NCI-H2171 (cell line): ENCODE results near the gene ERI2.
A peak's percentile ranks its signal among the peaks of the same experiment; 100 is the strongest.

Experiments
- DNase-seq: peaks from one replicate; lab custom pipeline; 2025; lab: John Stamatoyannopoulos, UW

The ERI2 gene

DNA sequence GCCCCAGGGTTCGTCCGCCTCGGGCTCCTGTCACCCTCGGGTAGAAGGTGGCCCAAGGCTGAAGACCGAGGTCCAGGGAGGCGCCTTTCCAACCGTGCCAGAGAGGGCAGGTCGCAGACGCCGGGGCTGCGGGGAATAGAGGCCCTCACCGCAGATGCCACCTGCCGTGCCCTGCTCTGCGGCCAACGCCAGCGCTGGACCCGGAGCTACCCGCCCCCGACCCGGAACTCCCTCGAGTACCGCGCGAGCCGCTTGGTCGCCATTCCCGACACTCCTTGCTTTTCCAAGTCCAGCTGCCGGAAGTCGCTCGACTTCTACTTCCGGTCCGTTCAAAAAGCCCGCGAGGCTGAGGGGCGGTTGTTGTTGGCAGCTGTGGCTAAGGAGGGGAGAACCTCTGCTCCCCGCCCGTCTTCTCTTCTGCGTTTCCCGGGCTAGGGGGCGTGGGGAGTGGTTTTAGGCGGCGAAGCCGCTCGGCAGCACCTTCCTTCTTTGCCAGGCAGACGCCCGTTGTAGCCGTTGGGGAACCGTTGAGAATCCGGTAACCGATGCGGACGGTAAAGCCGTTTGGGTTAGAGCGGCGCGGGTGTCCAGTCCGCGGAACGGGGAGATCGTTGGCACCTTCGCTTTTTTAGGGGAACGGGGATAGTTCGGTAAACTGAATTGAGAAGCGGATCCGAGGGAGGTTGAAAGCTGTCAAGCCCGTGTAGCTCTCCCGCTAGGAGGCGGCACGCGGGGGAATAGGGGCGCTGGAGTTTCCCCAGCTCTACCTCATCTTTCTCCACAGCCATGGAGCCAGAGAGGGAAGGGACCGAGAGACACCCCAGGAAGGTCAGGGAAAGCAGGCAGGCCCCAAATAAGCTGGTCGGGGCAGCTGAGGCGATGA, at the start of gene ERI2, which contains the start of gene REXO5:
TSS of gene ERI2 (minus strand) at position 305 of the 883 bp plus-strand sequence. CDS start at position 263, 42 bp downstream.
TSS of gene REXO5 (plus strand) at position 360 of the 883 bp plus-strand sequence. CDS start at position 787, 427 bp downstream.
- DNase-seq, result peak; percentile 91

GRCh38 chr16:20854963-20855362, 48.7 kb upstream of the ERI2 start:
- DNase-seq, result no peak

DNA sequence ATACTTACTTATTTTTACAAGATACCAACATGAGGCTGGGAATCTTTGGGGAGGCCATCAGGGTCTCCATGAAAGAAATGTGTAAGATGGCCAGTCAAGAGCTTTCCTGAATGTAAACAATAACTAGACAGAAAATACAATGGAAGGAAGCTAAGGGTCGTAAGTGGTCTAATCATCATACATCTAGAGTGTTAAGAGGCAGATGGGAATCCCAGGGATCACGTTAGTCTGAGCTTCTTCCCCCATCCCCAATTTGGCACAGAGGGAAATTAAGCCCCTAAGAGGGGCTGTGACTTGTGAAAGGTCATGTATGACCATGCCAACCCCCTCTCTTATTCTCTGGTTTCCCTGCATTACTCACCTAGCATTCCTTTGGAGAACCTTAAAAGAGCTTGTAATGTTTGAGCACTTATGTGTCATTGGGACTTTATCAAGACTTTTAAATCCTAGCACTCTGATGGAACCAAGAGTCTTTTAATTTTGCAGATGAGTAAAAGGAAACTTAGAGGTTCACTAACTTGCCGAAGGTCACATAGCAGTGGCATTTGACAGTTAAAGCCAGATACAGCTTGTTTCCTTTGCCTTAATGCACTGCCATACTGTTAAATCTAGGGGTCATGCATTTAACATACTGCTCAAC, 47.8 kb upstream of the ERI2 start:
- no peak for DNase-seq

- no peak for DNase-seq
Observed at GRCh38 chr16:20853143-20853542, 46.9 kb upstream of the ERI2 start.

GRCh38 chr16:20851601-20852000, 45.3 kb upstream of the ERI2 start:
- no peak for DNase-seq

GRCh38 chr16:20850981-20851380, 44.7 kb upstream of the ERI2 start:
- DNase-seq, result no peak

GRCh38 chr16:20849589-20850390, 43.5 kb upstream of the ERI2 start:
- peak; percentile 19 for DNase-seq

GRCh38 chr16:20847550-20847949, 41.3 kb upstream of the ERI2 start:
- no peak for DNase-seq

- no peak for DNase-seq
Observed at GRCh38 chr16:20846551-20846950, 40.3 kb upstream of the ERI2 start.

DNA sequence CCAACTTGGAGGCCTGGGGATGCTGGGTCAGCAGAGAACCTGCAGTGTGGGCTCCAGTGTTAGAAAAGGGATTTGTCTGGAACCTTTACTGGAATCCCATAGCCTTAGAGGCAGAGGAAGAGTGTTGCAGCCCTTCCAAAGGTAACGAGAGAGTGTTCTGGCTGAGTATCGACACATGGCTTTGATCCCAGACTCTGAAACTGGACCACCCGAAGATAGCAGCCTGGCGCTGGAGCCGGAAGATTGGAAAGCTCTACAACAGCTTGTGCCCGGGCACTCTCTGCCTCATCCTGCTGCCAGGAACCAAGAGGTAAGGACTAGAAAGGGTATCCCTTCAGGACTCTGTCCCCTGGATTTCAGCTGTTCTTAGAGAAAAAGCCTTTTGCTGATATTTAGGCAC, 39.8 kb upstream of the ERI2 start:
- DNase-seq, result no peak

- DNase-seq, result no peak
Observed at GRCh38 chr16:20844588-20844987, 38.3 kb upstream of the ERI2 start.

DNA sequence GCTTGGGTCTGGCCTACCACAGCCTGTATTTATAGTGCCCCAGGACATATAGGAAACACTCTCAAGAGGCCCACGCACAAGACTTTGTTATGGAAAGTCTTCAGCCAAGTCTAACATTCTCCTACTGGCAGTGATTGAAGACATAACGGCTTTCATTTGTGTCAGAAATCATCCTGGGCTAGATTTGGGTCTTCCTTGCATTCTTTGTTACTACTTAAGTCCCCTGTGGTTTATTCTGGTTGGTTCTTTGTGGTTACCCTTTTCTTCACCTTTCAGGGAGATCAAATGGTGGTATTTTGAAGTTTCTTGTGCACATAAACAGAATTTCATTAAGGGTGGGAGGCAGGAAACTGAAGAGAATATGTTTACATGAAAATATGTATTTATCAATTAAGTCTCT, 37.8 kb upstream of the ERI2 start:
- DNase-seq, result no peak

GRCh38 chr16:20839504-20839903, 33.2 kb upstream of the ERI2 start:
- no peak for DNase-seq

DNA sequence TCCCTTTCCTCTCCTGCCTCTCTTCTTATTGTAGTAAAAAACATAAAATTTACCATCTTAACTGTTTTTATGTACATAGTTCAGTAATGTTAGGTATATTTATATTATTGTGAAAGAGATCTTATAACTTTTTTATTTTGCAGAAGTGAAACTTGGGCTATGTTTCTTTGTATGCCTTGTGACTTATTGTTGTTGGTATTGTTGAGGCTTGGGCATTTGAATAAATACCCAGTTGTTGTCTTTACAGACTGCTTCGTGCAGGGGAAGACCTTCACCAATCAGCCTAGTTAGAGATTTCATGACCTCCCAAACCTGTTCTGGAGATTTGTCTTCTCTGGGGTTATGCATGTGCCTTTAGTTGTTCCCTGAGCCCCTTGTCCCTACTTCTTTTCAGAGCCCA, 32.0 kb upstream of the ERI2 start:
- DNase-seq, result no peak

DNA sequence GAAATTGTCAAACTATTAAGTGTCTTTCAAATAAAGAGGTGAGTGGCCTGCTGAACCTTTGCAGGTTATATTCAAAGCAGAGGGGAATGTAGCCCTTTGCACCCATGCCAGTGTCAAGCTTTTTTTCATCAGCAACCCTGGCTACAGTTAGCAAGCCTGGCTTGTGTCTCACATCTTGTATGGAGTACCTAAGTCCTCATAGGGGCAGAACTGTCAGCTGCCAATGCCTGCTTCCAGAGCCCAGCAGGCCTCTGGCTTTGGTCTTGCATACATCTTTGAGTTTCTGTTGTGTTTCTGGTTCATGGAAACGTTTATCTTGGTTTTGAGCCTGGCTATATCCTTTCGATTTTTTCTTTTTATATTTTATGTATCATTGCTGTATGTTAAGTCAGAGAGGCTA, 26.8 kb upstream of the ERI2 start:
- DNase-seq, result no peak

DNA sequence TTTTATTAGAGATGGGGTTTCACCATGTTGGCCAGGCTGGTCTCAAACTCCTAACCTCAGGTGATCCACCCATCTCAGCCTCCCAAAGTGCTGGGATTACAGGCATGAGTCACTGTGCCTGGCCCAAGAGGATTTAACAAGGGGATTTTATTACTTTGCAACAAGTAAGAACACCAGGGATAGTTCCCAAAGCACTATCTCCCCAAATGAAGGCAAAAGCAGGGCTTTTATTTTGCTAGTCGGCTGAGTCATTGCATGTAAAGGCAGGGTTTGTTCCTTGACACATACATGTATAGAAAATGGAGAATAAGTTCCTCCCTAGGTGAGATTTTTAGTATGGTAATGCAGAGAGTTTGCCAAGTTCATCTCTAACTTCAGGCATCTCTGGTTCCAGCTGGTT, 24.1 kb upstream of the ERI2 start:
- no peak for DNase-seq

DNA sequence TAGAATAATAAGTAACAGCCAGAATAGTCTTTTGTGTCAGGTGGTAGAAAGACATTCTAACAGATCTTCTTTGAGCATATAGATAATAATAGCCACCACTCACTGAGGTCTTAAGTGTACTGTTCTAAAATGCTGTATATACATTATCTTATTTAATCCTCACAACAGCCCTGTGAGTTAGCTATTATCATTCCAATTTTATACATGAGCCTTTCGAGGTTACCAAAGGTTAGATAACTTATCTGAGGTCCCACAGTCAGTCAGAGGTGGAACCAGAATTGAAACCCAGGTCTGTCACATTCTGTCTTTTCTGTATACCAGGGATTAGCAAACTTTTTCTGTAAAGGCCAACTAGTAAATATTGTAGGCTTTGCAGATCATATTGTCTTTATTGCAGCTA, 23.3 kb upstream of the ERI2 start:
- no peak for DNase-seq

GRCh38 chr16:20826039-20826566, 19.8 kb upstream of the ERI2 start:
- DNase-seq, result no peak

- no peak for DNase-seq
Observed at GRCh38 chr16:20822521-20823325, 16.5 kb upstream of the ERI2 start.

- DNase-seq, result no peak
Observed at GRCh38 chr16:20821682-20822081, 15.4 kb upstream of the ERI2 start.

GRCh38 chr16:20818929-20819585, 12.8 kb upstream of the ERI2 start:
- no peak for DNase-seq
